ENCODE measurements around the gene QRICH2. TPM values are rescaled to one million over a fixed set of nuclear protein-coding genes. Genes with fewer than 3 reads are reported as not detected.

Gene QRICH2
- polyA plus RNA-seq, 1 donor, result 8.9 TPM

Other genes with a start within 250 kb of the QRICH2 start
- 105 TPM for gene SRP68, start 235.8 kb downstream of the QRICH2 start, polyA plus RNA-seq (ENCODE audit: insufficient read length)
- gene GALR2, start 233.5 kb downstream of the QRICH2 start, polyA plus RNA-seq (ENCODE audit: insufficient read length), result 0.17 TPM
- gene ZACN, start 229.1 kb downstream of the QRICH2 start, polyA plus RNA-seq (ENCODE audit: insufficient read length), result 14.2 TPM
- gene EXOC7, start 204.5 kb downstream of the QRICH2 start, polyA plus RNA-seq (ENCODE audit: insufficient read length), result 178 TPM
- gene FOXJ1, start 167.0 kb downstream of the QRICH2 start, polyA plus RNA-seq (ENCODE audit: insufficient read length), result 15.5 TPM
- 28.7 TPM for gene RNF157, start 67.8 kb downstream of the QRICH2 start, polyA plus RNA-seq (ENCODE audit: insufficient read length)
- 23.1 TPM for gene UBALD2, start 42.9 kb downstream of the QRICH2 start, polyA plus RNA-seq (ENCODE audit: insufficient read length)
- gene PRPSAP1, start 45.6 kb upstream of the QRICH2 start, polyA plus RNA-seq (ENCODE audit: insufficient read length), result 95.9 TPM
- gene SPHK1, start 76.3 kb upstream of the QRICH2 start, polyA plus RNA-seq (ENCODE audit: insufficient read length), result 2.7 TPM
- gene UBE2O, start 144.9 kb upstream of the QRICH2 start, polyA plus RNA-seq (ENCODE audit: insufficient read length), result 30.2 TPM
- 0.50 TPM for gene AANAT, start 159.3 kb upstream of the QRICH2 start, polyA plus RNA-seq (ENCODE audit: insufficient read length)
- 6.8 TPM for gene RHBDF2, start 193.1 kb upstream of the QRICH2 start, polyA plus RNA-seq (ENCODE audit: insufficient read length)
- gene CYGB, start 229.4 kb upstream of the QRICH2 start, polyA plus RNA-seq (ENCODE audit: insufficient read length), result 11.0 TPM
- gene PRCD, start 231.8 kb upstream of the QRICH2 start, polyA plus RNA-seq (ENCODE audit: insufficient read length), result 3.7 TPM

All from left kidney (tissue), 1 donor.